Fibroblast of lung (primary cell): ENCODE results near the gene CFAP45.

ENCODE experiments used
- EZH2 ChIP-seq: IDR thresholded peaks from 2 replicates; pipeline ENCODE4 v1.5.1; 2012; ENCODE audit warnings: low read length, control low read depth, mild to moderate bottlenecking; ENCODE audit errors: missing control alignments
- TF ChIP-seq, protein P1 (sequence below), 2 donors: IDR thresholded peaks in 1 of 2; conservative IDR thresholded peaks in 1 of 2; 1 replicate in 1 of 2; 2 replicates in 1 of 2; pipeline ENCODE4 v1.5.1; 2011 to 2012; ENCODE audit warnings: low read length in 2 of 2, control low read depth in 1 of 2, inconsistent platforms in 1 of 2, low read depth in 1 of 2, mild to moderate bottlenecking in 1 of 2

DNA sequence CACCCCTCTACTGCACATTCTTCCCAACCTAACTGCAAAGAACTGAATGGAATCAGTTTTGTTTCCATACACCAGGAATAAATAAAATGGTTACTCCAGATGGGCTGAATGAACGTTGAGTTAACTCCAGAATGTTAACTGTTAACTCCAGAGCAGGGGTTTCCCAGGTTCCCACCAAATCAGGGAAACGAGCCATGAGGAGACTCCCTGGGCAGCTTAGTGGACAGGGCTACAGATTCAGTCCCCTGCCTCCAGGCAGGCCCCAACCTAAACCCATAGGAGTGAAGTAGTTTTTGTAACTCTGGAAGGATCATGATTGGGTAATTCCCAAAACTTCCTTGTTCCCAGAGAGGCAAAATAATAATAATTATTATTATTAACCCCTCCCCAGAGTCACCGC lies 51.6 kb downstream of the CFAP45 start:
- TF ChIP-seq, protein P1, sequence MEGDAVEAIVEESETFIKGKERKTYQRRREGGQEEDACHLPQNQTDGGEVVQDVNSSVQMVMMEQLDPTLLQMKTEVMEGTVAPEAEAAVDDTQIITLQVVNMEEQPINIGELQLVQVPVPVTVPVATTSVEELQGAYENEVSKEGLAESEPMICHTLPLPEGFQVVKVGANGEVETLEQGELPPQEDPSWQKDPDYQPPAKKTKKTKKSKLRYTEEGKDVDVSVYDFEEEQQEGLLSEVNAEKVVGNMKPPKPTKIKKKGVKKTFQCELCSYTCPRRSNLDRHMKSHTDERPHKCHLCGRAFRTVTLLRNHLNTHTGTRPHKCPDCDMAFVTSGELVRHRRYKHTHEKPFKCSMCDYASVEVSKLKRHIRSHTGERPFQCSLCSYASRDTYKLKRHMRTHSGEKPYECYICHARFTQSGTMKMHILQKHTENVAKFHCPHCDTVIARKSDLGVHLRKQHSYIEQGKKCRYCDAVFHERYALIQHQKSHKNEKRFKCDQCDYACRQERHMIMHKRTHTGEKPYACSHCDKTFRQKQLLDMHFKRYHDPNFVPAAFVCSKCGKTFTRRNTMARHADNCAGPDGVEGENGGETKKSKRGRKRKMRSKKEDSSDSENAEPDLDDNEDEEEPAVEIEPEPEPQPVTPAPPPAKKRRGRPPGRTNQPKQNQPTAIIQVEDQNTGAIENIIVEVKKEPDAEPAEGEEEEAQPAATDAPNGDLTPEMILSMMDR (conservative IDR thresholded peaks at IDR 0.05 in 1 of 2, IDR thresholded peaks at IDR 0.05 in 1 of 2; ENCODE audit: low read depth in 1 of 2, low read length in 2 of 2), result no peak
- TF ChIP-seq EZH2, result no peak
